Mucosa of descending colon (tissue), 3 donors: ENCODE data around the gene ST7. TPM values are rescaled to one million over a fixed set of nuclear protein-coding genes. Genes with fewer than 3 reads are reported as not detected.

Experiments used
- ATAC-seq: fragments of 200-7000 bp; cut with Tn5 transposase; one replicate; pipeline ENCODE4 v1.9.1; 2020; ENCODE audit warnings: mild to moderate bottlenecking, moderate library complexity
- DNase-seq, 3 donors: peaks; one replicate each; pipeline ENCODE4 v3.0.0-alpha.2; 2020
- H3K36me3 ChIP-seq: fragments of 200-600 bp; one replicate; pipeline ENCODE4 v1.8.0; 2021; ENCODE audit warnings: low read depth, mild to moderate bottlenecking
- H3K4me1 ChIP-seq: fragments of 200-600 bp; one replicate; pipeline ENCODE4 v1.8.0; 2021; ENCODE audit warnings: low read depth, mild to moderate bottlenecking
- H3K4me3 ChIP-seq: fragments of 200-600 bp; one replicate; pipeline ENCODE4 v1.8.0; 2021; ENCODE audit warnings: mild to moderate bottlenecking
- H3K9me3 ChIP-seq: fragments of 200-600 bp; one replicate; pipeline ENCODE4 v1.8.0; 2021; ENCODE audit warnings: mild to moderate bottlenecking
- CTCF ChIP-seq: fragments of 200-600 bp; IDR thresholded peaks from one replicate; pipeline ENCODE4 v1.8.0; 2022; ENCODE audit warnings: antibody characterized with exemption, mild to moderate bottlenecking
- intact Hi-C, 2 donors: fragments of 100-400 bp; cut with DNase I in 1 of 2; cut with micrococcal nuclease in 1 of 2; formaldehyde crosslinking; loops; one replicate each; pipeline versions ENCODE4 v1.11.0 to v1.11.1; 2022; cut with DNase I, micrococcal nuclease
- total RNA-seq, 3 donors: library from RNA; stranded (reverse); fragmentation: NEBNext Ultra II Directional in 2 of 3; extraction: Animal tissue kit (Norgen Biotek cat#: 25700) in 2 of 3; gene quantifications; one replicate each; pipeline versions ENCODE4 v1.2.1 to v1.2.4, GENCODE V29; 2021 to 2023
- donor health status: DM: no; HTN: no; CAD: no; lungs with moderate emphysema.
- donor health status: DM: no; HTN: no; CAD: no.
- donor health status: DM: no; HTN: yes; CAD: no.

The ST7 gene
- total RNA-seq, 3 donors from 2014 or later, result 10.1 to 22.0 (median 11.3) TPM

GRCh38 chr7:116998567-116999175 lies 45.4 kb downstream of the ST7 start:
- H3K4me3 ChIP-seq, result no peak overlapping the region
- H3K36me3 ChIP-seq, result no peaks in the 10 kb centered on the region
- intact Hi-C loops, result no loop called here
- DNase-seq, result no peak
- ATAC-seq, result no peak
- no peak for TF ChIP-seq CTCF
- H3K4me1 ChIP-seq, result no peaks in the 10 kb centered on the region
- no peaks in the 10 kb centered on the region for H3K9me3 ChIP-seq

DNA sequence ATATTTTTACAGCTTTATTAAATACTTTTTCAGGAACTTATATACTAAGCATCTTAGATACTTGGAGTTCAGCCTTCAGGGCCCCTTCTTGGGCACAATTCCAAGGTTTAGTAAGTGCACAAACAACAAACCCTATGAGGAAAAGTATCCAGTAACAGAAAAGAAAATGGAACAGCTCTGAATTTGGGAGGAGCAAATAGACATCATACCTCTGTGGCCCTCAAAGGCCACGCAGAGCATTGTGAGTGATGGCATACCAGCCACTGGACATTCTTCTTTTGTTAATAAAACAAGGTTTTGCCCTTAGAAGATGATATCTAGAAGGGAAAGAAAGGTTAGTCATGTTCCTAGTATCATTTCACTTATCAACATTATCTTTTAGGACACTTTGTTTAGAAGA lies 46.0 kb downstream of the ST7 start:
- H3K4me1 ChIP-seq, result no peaks in the 10 kb centered on the region
- TF ChIP-seq CTCF, result no peak
- no peaks in the 10 kb centered on the region for H3K9me3 ChIP-seq
- H3K4me3 ChIP-seq, result no peak overlapping the region
- DNase-seq (no peak), ATAC-seq (no peak)
- intact Hi-C loops, result no loop called here
- no peaks in the 10 kb centered on the region for H3K36me3 ChIP-seq

GRCh38 chr7:117001283-117001682 lies 48.0 kb downstream of the ST7 start:
- DNase-seq (no peak), ATAC-seq (no peak)
- no peak for TF ChIP-seq CTCF
- intact Hi-C loops, result no loop called here
- Histone ChIP-seq H3K36me3 (no peaks in the 10 kb centered on the region), H3K4me1 (no peaks in the 10 kb centered on the region), H3K9me3 (no peaks in the 10 kb centered on the region), H3K4me3 (no peak overlapping the region)

DNA sequence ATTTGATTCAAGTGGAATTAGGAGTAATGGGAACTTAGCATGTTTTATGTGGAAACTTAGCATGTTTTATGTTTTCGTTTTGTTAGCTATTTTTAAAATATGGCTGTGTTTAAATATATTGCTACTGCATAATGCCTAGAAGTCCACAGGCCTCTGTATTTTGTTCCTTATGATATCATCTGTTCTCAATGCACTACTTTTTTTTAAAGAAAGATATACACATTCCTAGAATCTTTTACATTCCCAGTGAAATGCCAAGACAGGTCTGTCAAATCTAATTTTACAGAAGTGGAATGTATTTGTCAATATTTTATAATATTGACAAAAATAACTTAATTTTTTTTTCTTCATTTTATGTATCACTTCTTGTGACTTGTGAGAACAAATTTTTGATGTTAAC lies 51.6 kb downstream of the ST7 start:
- intact Hi-C loops, result no loop called here
- Histone ChIP-seq H3K4me3 (no peak overlapping the region), H3K36me3 (no peaks in the 10 kb centered on the region), H3K9me3 (no peaks in the 10 kb centered on the region), H3K4me1 (peaks cover 7% of the 10 kb centered on the region)
- DNase-seq (no peak), ATAC-seq (no peak)
- TF ChIP-seq CTCF, result no peak

DNA sequence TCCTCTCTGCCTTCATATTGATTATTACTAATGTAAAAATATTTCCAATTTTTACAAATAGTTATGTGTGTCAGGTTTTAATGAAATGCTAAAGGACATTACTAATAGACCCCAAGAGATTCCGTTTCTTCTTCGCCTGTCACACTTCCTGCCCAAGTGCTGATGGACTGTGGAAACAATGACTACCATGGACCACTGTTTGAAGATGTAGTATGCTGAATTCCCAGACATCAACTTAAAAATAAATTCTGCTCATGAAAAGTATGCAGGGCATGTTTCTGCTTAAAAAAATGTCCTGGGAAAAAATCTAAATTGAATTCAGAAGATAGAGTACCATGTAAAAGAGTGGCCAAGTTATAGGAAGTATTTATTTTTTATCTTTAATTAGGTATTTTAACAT lies 52.1 kb downstream of the ST7 start:
- DNase-seq (no peak), ATAC-seq (no peak)
- H3K36me3 ChIP-seq, result no peaks in the 10 kb centered on the region
- no peak overlapping the region for H3K4me3 ChIP-seq
- H3K4me1 ChIP-seq, result peaks cover 10% of the 10 kb centered on the region
- intact Hi-C loops, result no loop called here
- no peaks in the 10 kb centered on the region for H3K9me3 ChIP-seq
- no peak for TF ChIP-seq CTCF
